CD4-positive, CD25-positive, alpha-beta regulatory T cell (primary cell): Measurements from ENCODE around the gene BBS9. TPM values are rescaled to one million over a fixed set of nuclear protein-coding genes. Genes with fewer than 3 reads are reported as not detected.

ENCODE experiments used
- ATAC-seq, 2 donors: fragments of 150-1000 bp; cut with Tn5 transposase; one replicate each; pipeline ENCODE4 v1.10.0; 2021; ENCODE audit warnings: low read depth in 2 of 2, moderate number of reproducible peaks in 2 of 2, moderate library complexity in 1 of 2
- DNase-seq, 3 donors: peaks; one replicate each; pipeline versions ENCODE4 v3.0.0 to v3.0.0-alpha.2; 2012 to 2022; ENCODE audit warnings: mixed read lengths in 1 of 3
- H3K27ac ChIP-seq: one replicate; pipeline ENCODE4 v1.7.0; 2013; ENCODE audit warnings: mild to moderate bottlenecking, low read length; ENCODE audit not compliant: insufficient read depth, poor library complexity, severe bottlenecking
- H3K27me3 ChIP-seq: one replicate; pipeline ENCODE4 v1.7.0; 2013; ENCODE audit warnings: low read length; ENCODE audit not compliant: control insufficient read depth, insufficient read depth
- H3K36me3 ChIP-seq: one replicate; pipeline ENCODE4 v1.7.0; 2013; ENCODE audit warnings: mild to moderate bottlenecking, low read length, moderate library complexity; ENCODE audit not compliant: control insufficient read depth, insufficient read depth
- H3K4me1 ChIP-seq: 2 replicates; pipeline ENCODE4 v1.7.0; 2013; ENCODE audit warnings: mild to moderate bottlenecking, low read length; ENCODE audit not compliant: insufficient read depth, control insufficient read depth, poor library complexity, severe bottlenecking
- H3K4me3 ChIP-seq: one replicate; pipeline ENCODE4 v1.7.0; 2013; ENCODE audit warnings: low read depth, mild to moderate bottlenecking, low read length, moderate library complexity
- H3K9me3 ChIP-seq, 2 experiments: 1 replicate in 1 of 2; 2 replicates in 1 of 2; pipeline ENCODE4 v1.7.0; 2013; ENCODE audit warnings: low read length in 2 of 2, mild to moderate bottlenecking in 1 of 2, moderate library complexity in 1 of 2; ENCODE audit not compliant: control insufficient read depth in 2 of 2
- H3K27ac Mint-ChIP-seq, 3 donors: one replicate each; pipeline ENCODE4 v1.8.0; 2020 to 2022; ENCODE audit warnings: mild to moderate bottlenecking in 3 of 3, mixed read lengths in 3 of 3, moderate library complexity in 2 of 3
- H3K27me3 Mint-ChIP-seq: one replicate; pipeline ENCODE4 v1.8.0; 2022; ENCODE audit warnings: mild to moderate bottlenecking, mixed read lengths
- H3K36me3 Mint-ChIP-seq: one replicate; pipeline ENCODE4 v1.8.0; 2020; ENCODE audit warnings: mixed read lengths
- H3K4me1 Mint-ChIP-seq, 4 donors: one replicate each; pipeline ENCODE4 v1.8.0; 2020 to 2022; ENCODE audit warnings: mixed read lengths in 4 of 4, mild to moderate bottlenecking in 1 of 4
- H3K4me3 Mint-ChIP-seq, 4 donors: one replicate each; pipeline ENCODE4 v1.8.0; 2020 to 2022; ENCODE audit warnings: mild to moderate bottlenecking in 4 of 4, mixed read lengths in 4 of 4, moderate library complexity in 3 of 4
- H3K9me3 Mint-ChIP-seq, 7 donors: one replicate each; pipeline ENCODE4 v1.8.0; 2020 to 2022; ENCODE audit warnings: mixed read lengths in 7 of 7, mild to moderate bottlenecking in 3 of 7, moderate library complexity in 2 of 7
- polyA plus RNA-seq, 4 donors: library from polyadenylated mRNA; unstranded; fragments of 300-500 nt; fragmentation: Illumina TruSeq; gene quantifications; one replicate each; pipeline ENCODE4 v1.2.3, GENCODE V29; 2021
- total RNA-seq: library from RNA; stranded (reverse); gene quantifications from one replicate; pipeline ENCODE4 v1.2.3, GENCODE V29; 2022

BBS9 gene
- total and polyA plus RNA-seq, 5 donors from 2014 or later, result 8.1 to 18.7 (median 13.2) TPM

- peaks cover 32% of the 10 kb centered on the region for H3K36me3 Mint-ChIP-seq
These were observed 181.2 kb downstream of the BBS9 start for GRCh38 chr7:33310546-33310945.

GRCh38 chr7:33325754-33326484 is 196.6 kb downstream of the BBS9 start:
- H3K36me3 Mint-ChIP-seq, result peaks cover 39% of the 10 kb centered on the region
- DNase-seq (no peak), ATAC-seq (no peak)
- H3K4me3 ChIP-seq, result no peak overlapping the region
- peaks cover 0 to 2% (median 0%) of the 10 kb centered on the region in 4 donors for H3K4me1 Mint-ChIP-seq
- no peak overlapping the region for H3K27ac Mint-ChIP-seq
- no peaks in the 10 kb centered on the region for H3K36me3 ChIP-seq
- H3K9me3 Mint-ChIP-seq, result peaks cover 0 to 31% (median 12%) of the 10 kb centered on the region in 7 donors
- no peak overlapping the region for H3K4me3 Mint-ChIP-seq
- H3K9me3 ChIP-seq, result peaks cover 0 to 3% of the 10 kb centered on the region in 2 experiments
- H3K27me3 Mint-ChIP-seq, result no peaks in the 10 kb centered on the region
- H3K27me3 ChIP-seq, result no peaks in the 10 kb centered on the region
- H3K27ac ChIP-seq, result no peak overlapping the region
- H3K4me1 ChIP-seq, result no peaks in the 10 kb centered on the region

More at GRCh38 chr7:33310546-33310945, 181.2 kb downstream of the BBS9 start:
- ATAC-seq, result no peak
- Histone ChIP-seq H3K27me3 (no peaks in the 10 kb centered on the region), H3K4me3 (no peak overlapping the region), H3K9me3 (no peaks in the 10 kb centered on the region), H3K4me1 (no peaks in the 10 kb centered on the region), H3K36me3 (no peaks in the 10 kb centered on the region), H3K27ac (no peak overlapping the region)
- Mint-ChIP-seq H3K27ac (no peak overlapping the region), H3K27me3 (no peaks in the 10 kb centered on the region), H3K4me1 (no peaks in the 10 kb centered on the region), H3K9me3 (peaks cover 0 to 12% (median 4%) of the 10 kb centered on the region in 7 donors), H3K4me3 (no peak overlapping the region)
- no peak for DNase-seq

GRCh38 chr7:33326485-33326848 is 197.1 kb downstream of the BBS9 start:
- Mint-ChIP-seq H3K36me3 (peaks cover 39% of the 10 kb centered on the region), H3K27me3 (no peaks in the 10 kb centered on the region), H3K4me1 (no peaks in the 10 kb centered on the region), H3K9me3 (peaks cover 0 to 28% (median 11%) of the 10 kb centered on the region in 7 donors), H3K4me3 (no peak overlapping the region), H3K27ac (no peak overlapping the region)
- ATAC-seq (no peak), DNase-seq (no peak)
- H3K27ac ChIP-seq, result no peak overlapping the region
- no peaks in the 10 kb centered on the region for H3K4me1 ChIP-seq
- H3K4me3 ChIP-seq, result no peak overlapping the region
- H3K36me3 ChIP-seq, result no peaks in the 10 kb centered on the region
- H3K9me3 ChIP-seq, result peaks cover 0 to 3% of the 10 kb centered on the region in 2 experiments
- no peaks in the 10 kb centered on the region for H3K27me3 ChIP-seq

- no peak for ATAC-seq
- Mint-ChIP-seq H3K27me3 (no peaks in the 10 kb centered on the region), H3K27ac (no peak overlapping the region), H3K9me3 (peaks cover 0 to 26% (median 11%) of the 10 kb centered on the region in 7 donors), H3K4me3 (no peak overlapping the region), H3K36me3 (peaks cover 37% of the 10 kb centered on the region), H3K4me1 (no peaks in the 10 kb centered on the region)
- Histone ChIP-seq H3K4me3 (no peak overlapping the region), H3K27me3 (no peaks in the 10 kb centered on the region), H3K4me1 (no peaks in the 10 kb centered on the region), H3K9me3 (peaks cover 0 to 3% of the 10 kb centered on the region in 2 experiments), H3K27ac (no peak overlapping the region), H3K36me3 (no peaks in the 10 kb centered on the region)
- no peak for DNase-seq
These were observed 198.1 kb downstream of the BBS9 start for GRCh38 chr7:33327427-33327826.

- peaks cover 0 to 4% (median 0%) of the 10 kb centered on the region in 4 donors for H3K4me1 Mint-ChIP-seq
- no peak overlapping the region for H3K4me3 Mint-ChIP-seq
- ATAC-seq, result no peak
- H3K27ac ChIP-seq, result no peak overlapping the region
- H3K27me3 Mint-ChIP-seq, result no peaks in the 10 kb centered on the region
- peaks cover 12% of the 10 kb centered on the region for H3K36me3 Mint-ChIP-seq
- no peaks in the 10 kb centered on the region for H3K27me3 ChIP-seq
- no peaks in the 10 kb centered on the region for H3K36me3 ChIP-seq
- H3K9me3 Mint-ChIP-seq, result peaks cover 0 to 2% (median 0%) of the 10 kb centered on the region in 7 donors
- H3K4me1 ChIP-seq, result no peaks in the 10 kb centered on the region
- no peak overlapping the region for H3K4me3 ChIP-seq
- DNase-seq, result peak in 1 of 3 donors; percentile 7
- no peaks in the 10 kb centered on the region for H3K9me3 ChIP-seq
- H3K27ac Mint-ChIP-seq, result no peak overlapping the region
These were observed 205.0 kb downstream of the BBS9 start for GRCh38 chr7:33334349-33334748.

- DNase-seq (no peak), ATAC-seq (no peak)
- Histone ChIP-seq H3K27me3 (no peaks in the 10 kb centered on the region), H3K4me3 (no peak overlapping the region), H3K4me1 (no peaks in the 10 kb centered on the region), H3K9me3 (no peaks in the 10 kb centered on the region), H3K27ac (no peak overlapping the region), H3K36me3 (no peaks in the 10 kb centered on the region)
- Mint-ChIP-seq H3K36me3 (peaks cover 22% of the 10 kb centered on the region), H3K27me3 (no peaks in the 10 kb centered on the region), H3K9me3 (peaks cover 0 to 2% (median 0%) of the 10 kb centered on the region in 7 donors), H3K27ac (no peak overlapping the region), H3K4me1 (peaks cover 0 to 4% (median 0%) of the 10 kb centered on the region in 4 donors), H3K4me3 (no peak overlapping the region)
These were observed 207.5 kb downstream of the BBS9 start for GRCh38 chr7:33336820-33337219.

- Histone ChIP-seq H3K9me3 (no peaks in the 10 kb centered on the region), H3K4me1 (no peaks in the 10 kb centered on the region), H3K27me3 (no peaks in the 10 kb centered on the region), H3K4me3 (no peak overlapping the region), H3K27ac (no peak overlapping the region), H3K36me3 (no peaks in the 10 kb centered on the region)
- H3K27me3 Mint-ChIP-seq, result no peaks in the 10 kb centered on the region
- H3K4me3 Mint-ChIP-seq, result no peak overlapping the region
- ATAC-seq (no peak), DNase-seq (no peak)
- H3K36me3 Mint-ChIP-seq, result peaks cover 28% of the 10 kb centered on the region
- H3K27ac Mint-ChIP-seq, result no peak overlapping the region
- H3K4me1 Mint-ChIP-seq, result peaks cover 0 to 2% (median 0%) of the 10 kb centered on the region in 4 donors
- peaks cover 0 to 2% (median 0%) of the 10 kb centered on the region in 7 donors for H3K9me3 Mint-ChIP-seq
These were observed 209.9 kb downstream of the BBS9 start for GRCh38 chr7:33339074-33339790.
